ENCODE measurements around the gene MPC1. TPM values are rescaled to one million over a fixed set of nuclear protein-coding genes. Genes with fewer than 3 reads are reported as not detected.
A peak's percentile ranks its signal among the peaks of the same experiment; 100 is the strongest.

MPC1 gene
- total RNA-seq, 1 donor, result 23.5 TPM

GRCh38 chr6:166423051-166423745 lies 40.5 kb upstream of the MPC1 start:
- Histone ChIP-seq H3K4me3 (ENCODE audit: insufficient read depth, low read length) (no peak overlapping the region), H4K20me1 (ENCODE audit: insufficient read depth, low read length) (no peaks in the 10 kb centered on the region), H3K4me1 (ENCODE audit: insufficient read depth, low read length) (peaks cover 5% of the 10 kb centered on the region), H3K36me3 (ENCODE audit: insufficient read depth, low read length) (peaks cover 23% of the 10 kb centered on the region), H3K4me2 (ENCODE audit: insufficient read depth, low read length) (no peak overlapping the region), H2AFZ (ENCODE audit: low read length) (no peak overlapping the region), H3K9me3 (ENCODE audit: low read depth, low read length) (no peaks in the 10 kb centered on the region), H3K27ac (ENCODE audit: low read depth, low read length) (no peak overlapping the region), H3K27me3 (ENCODE audit: insufficient read depth, low read length) (no peaks in the 10 kb centered on the region), H3K79me2 (ENCODE audit: insufficient read depth, low read length) (no peaks in the 10 kb centered on the region)
- no peak for DNase-seq (ENCODE audit: insufficient read length, low spot score, missing footprints)
- no peak for TF ChIP-seq CTCF (IDR thresholded peaks at IDR 0.05; ENCODE audit: extremely low read depth, low read depth, low read length)

- H3K27ac ChIP-seq (ENCODE audit: low read depth, low read length), result no peak overlapping the region
- no peak for TF ChIP-seq CTCF (IDR thresholded peaks at IDR 0.05; ENCODE audit: extremely low read depth, low read depth, low read length)
- no peaks in the 10 kb centered on the region for H3K79me2 ChIP-seq (ENCODE audit: insufficient read depth, low read length)
- no peaks in the 10 kb centered on the region for H3K27me3 ChIP-seq (ENCODE audit: insufficient read depth, low read length)
- no peak overlapping the region for H2AFZ ChIP-seq (ENCODE audit: low read length)
- H3K4me1 ChIP-seq (ENCODE audit: insufficient read depth, low read length), result peaks cover 5% of the 10 kb centered on the region
- no peak overlapping the region for H3K4me2 ChIP-seq (ENCODE audit: insufficient read depth, low read length)
- H4K20me1 ChIP-seq (ENCODE audit: insufficient read depth, low read length), result no peaks in the 10 kb centered on the region
- H3K4me3 ChIP-seq (ENCODE audit: insufficient read depth, low read length), result no peak overlapping the region
- H3K9me3 ChIP-seq (ENCODE audit: low read depth, low read length), result no peaks in the 10 kb centered on the region
- H3K36me3 ChIP-seq (ENCODE audit: insufficient read depth, low read length), result peaks cover 26% of the 10 kb centered on the region
- DNase-seq (ENCODE audit: insufficient read length, low spot score, missing footprints), result no peak
Observed at GRCh38 chr6:166422201-166422940, 39.6 kb upstream of the MPC1 start.

DNA sequence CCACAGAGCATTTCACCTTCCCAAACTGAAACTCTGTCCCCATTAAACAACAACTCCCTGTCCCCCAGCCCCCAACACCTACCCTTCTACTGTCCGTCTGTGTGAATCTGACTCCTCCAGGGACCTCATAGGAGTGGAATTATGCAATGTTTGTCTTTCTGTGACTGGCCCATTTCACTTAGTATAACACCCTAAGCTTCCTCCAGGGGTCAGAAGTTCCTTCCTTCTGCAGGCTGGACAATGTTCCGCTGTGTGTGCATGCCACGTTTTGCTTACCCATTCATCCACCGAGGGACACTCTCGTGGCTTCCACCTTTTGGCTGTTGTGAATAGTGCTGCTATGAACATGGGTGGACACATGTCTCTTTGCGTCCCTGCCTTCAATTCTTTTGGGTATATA lies 37.6 kb upstream of the MPC1 start:
- Histone ChIP-seq H3K9me3 (ENCODE audit: low read depth, low read length) (no peaks in the 10 kb centered on the region), H3K4me3 (ENCODE audit: insufficient read depth, low read length) (no peak overlapping the region), H2AFZ (ENCODE audit: low read length) (no peak overlapping the region), H3K27ac (ENCODE audit: low read depth, low read length) (no peak overlapping the region), H3K79me2 (ENCODE audit: insufficient read depth, low read length) (peaks cover 3% of the 10 kb centered on the region), H3K4me2 (ENCODE audit: insufficient read depth, low read length) (no peak overlapping the region), H3K27me3 (ENCODE audit: insufficient read depth, low read length) (no peaks in the 10 kb centered on the region), H3K36me3 (ENCODE audit: insufficient read depth, low read length) (peaks cover 26% of the 10 kb centered on the region), H4K20me1 (ENCODE audit: insufficient read depth, low read length) (no peaks in the 10 kb centered on the region), H3K4me1 (ENCODE audit: insufficient read depth, low read length) (peaks cover 5% of the 10 kb centered on the region)
- no peak for DNase-seq (ENCODE audit: insufficient read length, low spot score, missing footprints)
- TF ChIP-seq CTCF (IDR thresholded peaks at IDR 0.05; ENCODE audit: extremely low read depth, low read depth, low read length), result peak; percentile 47

- Histone ChIP-seq H3K4me1 (ENCODE audit: insufficient read depth, low read length) (peaks cover 5% of the 10 kb centered on the region), H3K27me3 (ENCODE audit: insufficient read depth, low read length) (no peaks in the 10 kb centered on the region), H3K4me2 (ENCODE audit: insufficient read depth, low read length) (no peak overlapping the region), H3K9me3 (ENCODE audit: low read depth, low read length) (no peaks in the 10 kb centered on the region), H2AFZ (ENCODE audit: low read length) (no peak overlapping the region), H3K27ac (ENCODE audit: low read depth, low read length) (no peak overlapping the region), H3K4me3 (ENCODE audit: insufficient read depth, low read length) (no peak overlapping the region), H4K20me1 (ENCODE audit: insufficient read depth, low read length) (no peaks in the 10 kb centered on the region), H3K79me2 (ENCODE audit: insufficient read depth, low read length) (peaks cover 3% of the 10 kb centered on the region), H3K36me3 (ENCODE audit: insufficient read depth, low read length) (peaks cover 26% of the 10 kb centered on the region)
- no peak for DNase-seq (ENCODE audit: insufficient read length, low spot score, missing footprints)
- no peak for TF ChIP-seq CTCF (IDR thresholded peaks at IDR 0.05; ENCODE audit: extremely low read depth, low read depth, low read length)
Observed at GRCh38 chr6:166419717-166420116, 37.0 kb upstream of the MPC1 start.
